Measurements from ENCODE around the gene RBM20. TPM values are rescaled to one million over a fixed set of nuclear protein-coding genes. Genes with fewer than 3 reads are reported as not detected.

The RBM20 gene
- total and polyA plus RNA-seq, 2 experiments from 2014 or later = 0.05 to 0.17 TPM

GRCh38 chr10:110824152-110824441 is 180.0 kb downstream of the RBM20 start:
- H3K9me3 Mint-ChIP-seq = no peaks in the 10 kb centered on the region
- Histone ChIP-seq H4K20me1 (replicated peaks; ENCODE audit: insufficient read depth) (no peaks in the 10 kb centered on the region), H3K79me2 (replicated peaks; ENCODE audit: insufficient read depth) (no peaks in the 10 kb centered on the region), H3K27me3 (ENCODE audit: insufficient read depth) (no peaks in the 10 kb centered on the region), H3K4me2 (no peak overlapping the region), H3F3A (replicated peaks; ENCODE audit: low read depth) (no peaks in the 10 kb centered on the region), H3K9me2 (ENCODE audit: insufficient read depth) (no peaks in the 10 kb centered on the region), H3K36me3 (ENCODE audit: insufficient read depth) (no peaks in the 10 kb centered on the region), H3K4me1 (ENCODE audit: insufficient read depth) (peaks cover 17% of the 10 kb centered on the region), H2AFZ (peak overlapping the region; percentile 80; the same call in 1 of the 2 replicates), H3K27ac (ENCODE audit: low read depth) (no peak overlapping the region), H3K4me3 (no peak overlapping the region)
- H3K4me1 Mint-ChIP-seq = peaks cover 25% of the 10 kb centered on the region
- H3K4me3 Mint-ChIP-seq = no peak overlapping the region
- no peak for DNase-seq (ENCODE audit: low spot score)
- peaks cover 7% of the 10 kb centered on the region for H3K27me3 Mint-ChIP-seq (ENCODE audit: insufficient read depth, low read depth, poor library complexity)
- TF ChIP-seq POLR2AphosphoS5 (IDR thresholded peaks at IDR 0.05; ENCODE audit: low read depth) (no peak), ZNF114 (CRISPR knock-in tag; IDR thresholded peaks at IDR 0.05) (no peak), NANOG (IDR thresholded peaks at IDR 0.05; ENCODE audit: borderline replicate concordance) (no peak), REST (IDR thresholded peaks at IDR 0.05; ENCODE audit: unreplicated experiment) (no peak), CTCF (conservative IDR thresholded peaks at IDR 0.05; ENCODE audit: low read depth in 2 of 2) (no peak), CREB1 (CRISPR knock-in tag; IDR thresholded peaks at IDR 0.05; ENCODE audit: low read depth) (no peak), STAT1 (IDR thresholded peaks at IDR 0.05; ENCODE audit: unreplicated experiment) (no peak), JUNB (IDR thresholded peaks at IDR 0.05; ENCODE audit: unreplicated experiment) (no peak), ZNF331 (CRISPR knock-in tag; IDR thresholded peaks at IDR 0.05; ENCODE audit: low read depth) (no peak), EZH2phosphoT487 (IDR thresholded peaks at IDR 0.05; ENCODE audit: unreplicated experiment) (no peak), EZH2 (IDR thresholded peaks at IDR 0.05; ENCODE audit: low read depth, unreplicated experiment) (no peak)
- TF ChIP-seq, protein P1, sequence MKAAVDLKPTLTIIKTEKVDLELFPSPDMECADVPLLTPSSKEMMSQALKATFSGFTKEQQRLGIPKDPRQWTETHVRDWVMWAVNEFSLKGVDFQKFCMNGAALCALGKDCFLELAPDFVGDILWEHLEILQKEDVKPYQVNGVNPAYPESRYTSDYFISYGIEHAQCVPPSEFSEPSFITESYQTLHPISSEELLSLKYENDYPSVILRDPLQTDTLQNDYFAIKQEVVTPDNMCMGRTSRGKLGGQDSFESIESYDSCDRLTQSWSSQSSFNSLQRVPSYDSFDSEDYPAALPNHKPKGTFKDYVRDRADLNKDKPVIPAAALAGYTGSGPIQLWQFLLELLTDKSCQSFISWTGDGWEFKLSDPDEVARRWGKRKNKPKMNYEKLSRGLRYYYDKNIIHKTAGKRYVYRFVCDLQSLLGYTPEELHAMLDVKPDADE (IDR thresholded peaks at IDR 0.05) = no peak
- TF ChIP-seq, protein P2, sequence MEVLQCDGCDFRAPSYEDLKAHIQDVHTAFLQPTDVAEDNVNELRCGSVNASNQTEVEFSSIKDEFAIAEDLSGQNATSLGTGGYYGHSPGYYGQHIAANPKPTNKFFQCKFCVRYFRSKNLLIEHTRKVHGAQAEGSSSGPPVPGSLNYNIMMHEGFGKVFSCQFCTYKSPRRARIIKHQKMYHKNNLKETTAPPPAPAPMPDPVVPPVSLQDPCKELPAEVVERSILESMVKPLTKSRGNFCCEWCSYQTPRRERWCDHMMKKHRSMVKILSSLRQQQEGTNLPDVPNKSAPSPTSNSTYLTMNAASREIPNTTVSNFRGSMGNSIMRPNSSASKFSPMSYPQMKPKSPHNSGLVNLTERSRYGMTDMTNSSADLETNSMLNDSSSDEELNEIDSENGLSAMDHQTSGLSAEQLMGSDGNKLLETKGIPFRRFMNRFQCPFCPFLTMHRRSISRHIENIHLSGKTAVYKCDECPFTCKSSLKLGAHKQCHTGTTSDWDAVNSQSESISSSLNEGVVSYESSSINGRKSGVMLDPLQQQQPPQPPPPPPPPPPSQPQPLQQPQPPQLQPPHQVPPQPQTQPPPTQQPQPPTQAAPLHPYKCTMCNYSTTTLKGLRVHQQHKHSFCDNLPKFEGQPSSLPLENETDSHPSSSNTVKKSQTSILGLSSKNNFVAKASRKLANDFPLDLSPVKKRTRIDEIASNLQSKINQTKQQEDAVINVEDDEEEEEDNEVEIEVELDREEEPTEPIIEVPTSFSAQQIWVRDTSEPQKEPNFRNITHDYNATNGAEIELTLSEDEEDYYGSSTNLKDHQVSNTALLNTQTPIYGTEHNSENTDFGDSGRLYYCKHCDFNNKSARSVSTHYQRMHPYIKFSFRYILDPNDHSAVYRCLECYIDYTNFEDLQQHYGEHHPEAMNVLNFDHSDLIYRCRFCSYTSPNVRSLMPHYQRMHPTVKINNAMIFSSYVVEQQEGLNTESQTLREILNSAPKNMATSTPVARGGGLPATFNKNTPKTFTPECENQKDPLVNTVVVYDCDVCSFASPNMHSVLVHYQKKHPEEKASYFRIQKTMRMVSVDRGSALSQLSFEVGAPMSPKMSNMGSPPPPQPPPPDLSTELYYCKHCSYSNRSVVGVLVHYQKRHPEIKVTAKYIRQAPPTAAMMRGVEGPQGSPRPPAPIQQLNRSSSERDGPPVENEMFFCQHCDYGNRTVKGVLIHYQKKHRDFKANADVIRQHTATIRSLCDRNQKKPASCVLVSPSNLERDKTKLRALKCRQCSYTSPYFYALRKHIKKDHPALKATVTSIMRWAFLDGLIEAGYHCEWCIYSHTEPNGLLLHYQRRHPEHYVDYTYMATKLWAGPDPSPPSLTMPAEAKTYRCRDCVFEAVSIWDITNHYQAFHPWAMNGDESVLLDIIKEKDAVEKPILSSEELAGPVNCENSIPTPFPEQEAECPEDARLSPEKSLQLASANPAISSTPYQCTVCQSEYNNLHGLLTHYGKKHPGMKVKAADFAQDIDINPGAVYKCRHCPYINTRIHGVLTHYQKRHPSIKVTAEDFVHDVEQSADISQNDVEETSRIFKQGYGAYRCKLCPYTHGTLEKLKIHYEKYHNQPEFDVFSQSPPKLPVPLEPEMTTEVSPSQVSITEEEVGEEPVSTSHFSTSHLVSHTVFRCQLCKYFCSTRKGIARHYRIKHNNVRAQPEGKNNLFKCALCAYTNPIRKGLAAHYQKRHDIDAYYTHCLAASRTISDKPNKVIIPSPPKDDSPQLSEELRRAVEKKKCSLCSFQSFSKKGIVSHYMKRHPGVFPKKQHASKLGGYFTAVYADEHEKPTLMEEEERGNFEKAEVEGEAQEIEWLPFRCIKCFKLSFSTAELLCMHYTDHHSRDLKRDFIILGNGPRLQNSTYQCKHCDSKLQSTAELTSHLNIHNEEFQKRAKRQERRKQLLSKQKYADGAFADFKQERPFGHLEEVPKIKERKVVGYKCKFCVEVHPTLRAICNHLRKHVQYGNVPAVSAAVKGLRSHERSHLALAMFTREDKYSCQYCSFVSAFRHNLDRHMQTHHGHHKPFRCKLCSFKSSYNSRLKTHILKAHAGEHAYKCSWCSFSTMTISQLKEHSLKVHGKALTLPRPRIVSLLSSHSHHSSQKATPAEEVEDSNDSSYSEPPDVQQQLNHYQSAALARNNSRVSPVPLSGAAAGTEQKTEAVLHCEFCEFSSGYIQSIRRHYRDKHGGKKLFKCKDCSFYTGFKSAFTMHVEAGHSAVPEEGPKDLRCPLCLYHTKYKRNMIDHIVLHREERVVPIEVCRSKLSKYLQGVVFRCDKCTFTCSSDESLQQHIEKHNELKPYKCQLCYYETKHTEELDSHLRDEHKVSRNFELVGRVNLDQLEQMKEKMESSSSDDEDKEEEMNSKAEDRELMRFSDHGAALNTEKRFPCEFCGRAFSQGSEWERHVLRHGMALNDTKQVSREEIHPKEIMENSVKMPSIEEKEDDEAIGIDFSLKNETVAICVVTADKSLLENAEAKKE (CRISPR knock-in tag; IDR thresholded peaks at IDR 0.05) = no peak
- no peak for ATAC-seq
- no peak overlapping the region for H3K27ac Mint-ChIP-seq
- H3K36me3 Mint-ChIP-seq (ENCODE audit: low read depth) = no peaks in the 10 kb centered on the region

All from GM23338 (cell line).